ENCODE data around the gene TMEM100. TPM values are rescaled to one million over a fixed set of nuclear protein-coding genes. Genes with fewer than 3 reads are reported as not detected.

The TMEM100 gene
- polyA plus RNA-seq, 3 donors, result not detected

DNA sequence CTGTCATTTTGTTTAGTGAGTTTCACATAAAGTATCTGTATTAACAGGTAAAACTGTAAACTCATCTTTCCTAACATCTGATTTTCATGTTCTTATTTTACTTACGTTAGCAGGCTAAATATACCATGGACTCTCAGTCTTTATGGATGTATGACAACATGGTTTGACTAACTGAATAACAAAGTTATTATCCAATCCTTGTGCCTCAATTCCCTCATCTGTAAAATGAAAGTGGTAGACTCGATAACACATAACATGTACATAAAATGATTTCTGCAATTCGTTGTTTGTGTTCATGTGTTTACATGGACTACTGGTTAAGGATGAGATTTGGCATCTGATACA is 18.7 kb upstream of the TMEM100 start:
- Histone ChIP-seq H2AFZ (ENCODE audit: insufficient read depth, low read depth, low read length, poor library complexity, severe bottlenecking) (no peak overlapping the region), H3K9ac (ENCODE audit: insufficient read depth, low read length, poor library complexity, severe bottlenecking) (no peak overlapping the region), H3K4me1 (ENCODE audit: control insufficient read depth in 1 of 2, insufficient read depth in 2 of 2, low read length in 2 of 2) (no peaks in the 10 kb centered on the region), H3K27me3 (ENCODE audit: control insufficient read depth in 2 of 2, insufficient read depth in 2 of 2, low read length in 2 of 2) (no peaks in the 10 kb centered on the region), H3K36me3 (replicated peaks in 1 of 2; ENCODE audit: control insufficient read depth in 1 of 2, insufficient read depth in 2 of 2, low read length in 2 of 2) (no peaks in the 10 kb centered on the region), H3K4me3 (replicated peaks in 1 of 3; ENCODE audit: low read depth in 2 of 3, low read length in 3 of 3) (no peak overlapping the region), H3K9me3 (replicated peaks in 1 of 2; ENCODE audit: control insufficient read depth in 1 of 2, insufficient read depth in 1 of 2, low read length in 2 of 2) (no peaks in the 10 kb centered on the region), H3K4me2 (replicated peaks; ENCODE audit: extremely low read depth, low read length, poor library complexity, severe bottlenecking) (no peak overlapping the region), H3K27ac (ENCODE audit: low read depth in 1 of 2, low read length in 2 of 2) (no peak overlapping the region), H4K20me1 (ENCODE audit: insufficient read depth, low read length) (no peaks in the 10 kb centered on the region), H3K79me2 (ENCODE audit: insufficient read depth, low read length) (no peaks in the 10 kb centered on the region)
- Mint-ChIP-seq H3K36me3 (no peaks in the 10 kb centered on the region), H3K4me1 (peaks cover 12% of the 10 kb centered on the region), H3K27me3 (ENCODE audit: low read depth in 3 of 3) (peaks cover 2 to 7% (median 5%) of the 10 kb centered on the region in 3 donors), H3K27ac (no peak overlapping the region), H3K9me3 (no peaks in the 10 kb centered on the region), H3K4me3 (no peak overlapping the region)
- no peak for DNase-seq
- TF ChIP-seq, protein P1, sequence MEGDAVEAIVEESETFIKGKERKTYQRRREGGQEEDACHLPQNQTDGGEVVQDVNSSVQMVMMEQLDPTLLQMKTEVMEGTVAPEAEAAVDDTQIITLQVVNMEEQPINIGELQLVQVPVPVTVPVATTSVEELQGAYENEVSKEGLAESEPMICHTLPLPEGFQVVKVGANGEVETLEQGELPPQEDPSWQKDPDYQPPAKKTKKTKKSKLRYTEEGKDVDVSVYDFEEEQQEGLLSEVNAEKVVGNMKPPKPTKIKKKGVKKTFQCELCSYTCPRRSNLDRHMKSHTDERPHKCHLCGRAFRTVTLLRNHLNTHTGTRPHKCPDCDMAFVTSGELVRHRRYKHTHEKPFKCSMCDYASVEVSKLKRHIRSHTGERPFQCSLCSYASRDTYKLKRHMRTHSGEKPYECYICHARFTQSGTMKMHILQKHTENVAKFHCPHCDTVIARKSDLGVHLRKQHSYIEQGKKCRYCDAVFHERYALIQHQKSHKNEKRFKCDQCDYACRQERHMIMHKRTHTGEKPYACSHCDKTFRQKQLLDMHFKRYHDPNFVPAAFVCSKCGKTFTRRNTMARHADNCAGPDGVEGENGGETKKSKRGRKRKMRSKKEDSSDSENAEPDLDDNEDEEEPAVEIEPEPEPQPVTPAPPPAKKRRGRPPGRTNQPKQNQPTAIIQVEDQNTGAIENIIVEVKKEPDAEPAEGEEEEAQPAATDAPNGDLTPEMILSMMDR (IDR thresholded peaks at IDR 0.05), result no peak
- intact Hi-C loops (cut with micrococcal nuclease), result no loop called here
- WGBS (ENCODE audit: insufficient coverage), result no CpG with 5 or more reads among the region's 3 CpGs

DNA sequence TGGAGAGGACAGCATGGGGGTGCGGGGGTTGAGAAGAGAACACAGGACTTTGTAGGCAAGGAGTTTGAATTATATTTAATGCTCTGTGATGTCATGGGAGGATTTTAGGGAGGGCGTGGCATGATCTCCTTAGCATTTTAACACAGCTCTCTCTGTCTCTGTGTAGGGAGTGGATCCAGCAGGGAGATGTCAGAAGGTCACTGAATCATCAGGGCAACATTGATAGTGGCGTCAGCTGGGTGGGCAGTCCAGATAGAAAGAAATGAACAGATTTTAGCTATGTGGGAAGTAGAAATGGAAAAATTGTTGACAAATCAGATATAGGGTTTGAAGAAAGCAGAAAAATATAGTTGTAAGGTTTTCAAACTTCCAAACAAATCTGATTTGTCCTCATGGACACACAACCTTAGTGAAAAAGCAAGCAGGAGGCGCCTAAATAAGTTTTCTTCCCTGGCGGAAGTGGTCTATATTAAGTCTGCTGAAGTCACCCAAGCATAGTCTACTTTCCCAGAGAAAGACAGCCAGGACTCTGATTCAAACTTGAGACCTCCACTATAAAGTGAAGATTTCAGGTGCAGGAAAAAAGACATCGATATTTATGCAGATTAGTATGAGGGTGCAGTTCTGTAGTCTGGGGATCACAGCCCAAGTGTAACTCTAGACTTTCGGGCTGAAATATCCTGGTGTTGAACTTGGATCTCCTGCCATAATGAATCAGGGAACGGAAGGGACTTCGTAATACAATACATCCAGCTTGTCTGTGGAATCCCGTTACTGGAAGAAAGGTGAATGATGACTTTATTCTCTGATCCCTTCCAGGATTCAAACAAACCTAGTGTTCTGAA is 18.1 kb upstream of the TMEM100 start:
- Mint-ChIP-seq H3K9me3 (no peaks in the 10 kb centered on the region), H3K4me3 (no peak overlapping the region), H3K27me3 (ENCODE audit: low read depth in 3 of 3) (peaks cover 0 to 6% (median 5%) of the 10 kb centered on the region in 3 donors), H3K4me1 (peaks cover 13% of the 10 kb centered on the region), H3K36me3 (no peaks in the 10 kb centered on the region), H3K27ac (no peak overlapping the region)
- no peak for DNase-seq
- TF ChIP-seq, protein P1 (IDR thresholded peaks at IDR 0.05), result no peak
- no peak overlapping the region for H3K27ac ChIP-seq (ENCODE audit: low read depth in 1 of 2, low read length in 2 of 2)
- WGBS (ENCODE audit: insufficient coverage), result 87% methylated on average over 5 of the region's 10 CpGs
- no peaks in the 10 kb centered on the region for H3K9me3 ChIP-seq (replicated peaks in 1 of 2; ENCODE audit: control insufficient read depth in 1 of 2, insufficient read depth in 1 of 2, low read length in 2 of 2)
- H4K20me1 ChIP-seq (ENCODE audit: insufficient read depth, low read length), result no peaks in the 10 kb centered on the region
- H3K79me2 ChIP-seq (ENCODE audit: insufficient read depth, low read length), result no peaks in the 10 kb centered on the region
- no peak overlapping the region for H3K4me2 ChIP-seq (replicated peaks; ENCODE audit: extremely low read depth, low read length, poor library complexity, severe bottlenecking)
- intact Hi-C loops (cut with micrococcal nuclease), result no loop called here
- H3K27me3 ChIP-seq (ENCODE audit: control insufficient read depth in 2 of 2, insufficient read depth in 2 of 2, low read length in 2 of 2), result no peaks in the 10 kb centered on the region
- H3K9ac ChIP-seq (ENCODE audit: insufficient read depth, low read length, poor library complexity, severe bottlenecking), result no peak overlapping the region
- no peaks in the 10 kb centered on the region for H3K36me3 ChIP-seq (replicated peaks in 1 of 2; ENCODE audit: control insufficient read depth in 1 of 2, insufficient read depth in 2 of 2, low read length in 2 of 2)
- H2AFZ ChIP-seq (ENCODE audit: insufficient read depth, low read depth, low read length, poor library complexity, severe bottlenecking), result no peak overlapping the region
- no peak overlapping the region for H3K4me3 ChIP-seq (replicated peaks in 1 of 3; ENCODE audit: low read depth in 2 of 3, low read length in 3 of 3)
- no peaks in the 10 kb centered on the region for H3K4me1 ChIP-seq (ENCODE audit: control insufficient read depth in 1 of 2, insufficient read depth in 2 of 2, low read length in 2 of 2)

Measured in CD14-positive monocyte (primary cell).